ENCODE measurements around the gene RMND5B. TPM values are rescaled to one million over a fixed set of nuclear protein-coding genes. Genes with fewer than 3 reads are reported as not detected.
A peak's percentile ranks its signal among the peaks of the same experiment; 100 is the strongest.

Gene RMND5B
- total and polyA plus RNA-seq, 4 experiments from 2014 or later: 23.4 to 39.0 (median 33.6) TPM

DNA sequence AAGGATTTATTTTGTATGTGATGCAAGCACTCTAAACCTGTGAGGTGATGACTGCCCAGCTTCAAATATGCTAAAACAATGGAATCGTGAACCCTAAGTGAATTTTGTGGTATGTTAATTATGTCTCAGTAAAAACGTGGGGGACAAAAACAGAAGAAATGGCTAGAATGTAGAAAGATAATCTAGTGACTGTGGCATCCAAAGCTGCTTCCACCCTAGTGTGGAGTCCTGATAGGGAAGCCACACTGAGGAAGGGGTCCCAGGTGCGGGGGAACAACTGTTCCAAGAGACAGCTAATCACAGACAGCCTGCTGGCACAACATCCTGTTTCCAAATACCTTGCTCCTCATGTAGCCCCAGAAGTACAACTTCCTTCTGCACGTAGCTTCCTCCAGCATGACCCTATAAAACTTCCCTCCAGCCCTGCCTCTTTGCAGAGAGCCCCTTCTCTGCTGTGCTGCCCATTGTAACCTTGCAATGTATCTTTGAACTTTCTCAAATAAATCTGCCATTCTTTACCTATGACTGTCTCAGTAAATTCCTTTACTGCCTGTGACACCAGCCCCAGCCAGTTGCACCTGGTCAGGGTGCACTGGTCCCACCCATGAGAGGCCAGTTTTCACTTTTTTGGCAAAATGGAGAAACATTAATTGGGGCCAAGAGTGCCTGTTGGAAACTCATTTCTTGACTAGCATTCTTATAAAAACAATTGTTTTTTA lies 51.5 kb downstream of the RMND5B start:
- H3K27me3 Mint-ChIP-seq: peaks cover 3 to 8% of the 10 kb centered on the region in 2 donors
- ChIA-PET POLR2A (ENCODE audit: partially characterized antibody) (no interaction called here), CTCF (ENCODE audit: partially characterized antibody) (interaction anchor here (1.9 kb wide), 1 partner anchor 106 kb away, joined by 5 read pairs; no protein-coding TSS in a partner anchor)
- H3K27ac Mint-ChIP-seq: peak overlapping the region in 2 of 7 donors; percentile 16 to 26
- H3K36me3 Mint-ChIP-seq: no peaks in the 10 kb centered on the region
- H3K4me1 Mint-ChIP-seq: peaks cover 0 to 3% (median under 1%) of the 10 kb centered on the region in 4 donors
- intact Hi-C loops (cut with micrococcal nuclease): no loop called here
- Histone ChIP-seq H3K27me3 (ENCODE audit: insufficient read depth, low read length) (no peaks in the 10 kb centered on the region), H3K36me3 (ENCODE audit: insufficient read depth, low read length) (no peaks in the 10 kb centered on the region), H3K4me3 (ENCODE audit: low read length in 2 of 2) (no peak overlapping the region), H3K9me3 (ENCODE audit: control insufficient read depth in 1 of 2, low read length in 2 of 2) (no peaks in the 10 kb centered on the region), H3K27ac (ENCODE audit: low read depth, low read length) (no peak overlapping the region), H3K4me1 (ENCODE audit: insufficient read depth, low read length) (no peaks in the 10 kb centered on the region)
- DNase-seq: no peak
- H3K4me3 Mint-ChIP-seq: no peak overlapping the region
- peaks cover 0 to 4% (median 0%) of the 10 kb centered on the region in 8 donors for H3K9me3 Mint-ChIP-seq

DNA sequence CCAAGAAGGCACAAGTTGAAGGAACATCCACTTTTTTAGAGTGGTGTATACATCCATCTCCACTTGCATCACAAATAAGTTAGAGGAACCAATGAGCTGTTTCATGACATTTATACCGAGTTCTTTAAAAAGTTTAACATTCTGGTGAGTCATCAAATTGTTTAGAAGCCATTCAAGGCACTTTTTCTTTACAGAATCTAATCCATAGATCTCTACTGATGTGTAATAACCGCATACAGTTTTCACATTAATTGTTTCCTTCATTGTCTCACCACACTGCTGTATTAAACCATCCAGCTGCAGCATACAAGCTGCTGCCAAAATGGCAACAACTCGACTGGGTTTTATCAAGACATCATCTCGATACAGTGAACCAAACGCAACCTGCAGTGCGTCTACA lies 55.6 kb downstream of the RMND5B start:
- no peak overlapping the region for H3K4me3 Mint-ChIP-seq
- Histone ChIP-seq H3K27ac (ENCODE audit: low read depth, low read length) (no peak overlapping the region), H3K4me1 (ENCODE audit: insufficient read depth, low read length) (no peaks in the 10 kb centered on the region), H3K36me3 (ENCODE audit: insufficient read depth, low read length) (no peaks in the 10 kb centered on the region), H3K27me3 (ENCODE audit: insufficient read depth, low read length) (peaks cover 5% of the 10 kb centered on the region), H3K4me3 (ENCODE audit: low read length in 2 of 2) (no peak overlapping the region), H3K9me3 (ENCODE audit: control insufficient read depth in 1 of 2, low read length in 2 of 2) (no peaks in the 10 kb centered on the region)
- H3K9me3 Mint-ChIP-seq: peaks cover 0 to 2% (median 0%) of the 10 kb centered on the region in 8 donors
- DNase-seq: no peak
- H3K36me3 Mint-ChIP-seq: no peaks in the 10 kb centered on the region
- H3K27ac Mint-ChIP-seq: no peak overlapping the region
- H3K4me1 Mint-ChIP-seq: peaks cover 0 to 2% (median under 1%) of the 10 kb centered on the region in 4 donors
- H3K27me3 Mint-ChIP-seq: peaks cover 4 to 10% of the 10 kb centered on the region in 2 donors
- intact Hi-C loops (cut with micrococcal nuclease): no loop called here
- ChIA-PET POLR2A (ENCODE audit: partially characterized antibody) (no interaction called here), CTCF (ENCODE audit: partially characterized antibody) (no interaction called here)

DNA sequence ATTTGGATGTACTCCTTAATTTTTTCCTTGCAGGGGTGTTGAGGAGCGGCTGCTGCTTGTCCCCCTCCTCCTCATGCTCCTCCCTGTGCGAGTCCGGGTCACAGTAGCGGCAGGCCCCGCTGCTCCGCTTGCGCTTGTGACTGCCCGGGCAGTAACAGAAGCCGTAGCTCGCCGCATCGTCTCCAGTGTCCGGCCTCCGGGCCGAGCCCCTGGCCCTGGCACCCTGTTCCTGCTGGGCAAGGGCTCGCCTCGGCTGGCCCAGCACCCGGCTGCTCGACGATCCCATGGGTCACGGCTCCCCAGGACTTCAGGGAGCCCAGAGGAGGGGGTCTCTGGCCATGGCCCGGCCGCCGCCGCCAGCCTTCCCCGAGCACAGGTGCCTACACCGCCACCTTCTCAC lies 56.2 kb downstream of the RMND5B start, which contains the start of gene GMCL2:
Gene GMCL2 (minus strand): TSS at position 358 of the 400 bp plus-strand sequence. CDS start 72 bp downstream, at position 286.
- ChIA-PET CTCF (ENCODE audit: partially characterized antibody) (no interaction called here), POLR2A (ENCODE audit: partially characterized antibody) (no interaction called here)
- no peaks in the 10 kb centered on the region for H3K4me1 ChIP-seq (ENCODE audit: insufficient read depth, low read length)
- H3K27ac ChIP-seq (ENCODE audit: low read depth, low read length): no peak within 1 kb of the TSS
- peaks cover 0 to 2% (median 0%) of the 10 kb centered on the region in 8 donors for H3K9me3 Mint-ChIP-seq
- no peak within 1 kb of the TSS for H3K4me3 ChIP-seq (ENCODE audit: low read length in 2 of 2)
- H3K36me3 ChIP-seq (ENCODE audit: insufficient read depth, low read length): no peaks in the 10 kb centered on the region
- intact Hi-C loops (cut with micrococcal nuclease): no loop called here
- H3K9me3 ChIP-seq (ENCODE audit: control insufficient read depth in 1 of 2, low read length in 2 of 2): no peaks in the 10 kb centered on the region
- no peaks in the 10 kb centered on the region for H3K36me3 Mint-ChIP-seq
- no peak for DNase-seq
- no peak within 1 kb of the TSS for H3K4me3 Mint-ChIP-seq
- peaks cover 0 to 2% (median under 1%) of the 10 kb centered on the region in 4 donors for H3K4me1 Mint-ChIP-seq
- H3K27ac Mint-ChIP-seq: no peak within 1 kb of the TSS
- peaks cover 4 to 10% of the 10 kb centered on the region in 2 donors for H3K27me3 Mint-ChIP-seq
- peaks cover 5% of the 10 kb centered on the region for H3K27me3 ChIP-seq (ENCODE audit: insufficient read depth, low read length)

DNA sequence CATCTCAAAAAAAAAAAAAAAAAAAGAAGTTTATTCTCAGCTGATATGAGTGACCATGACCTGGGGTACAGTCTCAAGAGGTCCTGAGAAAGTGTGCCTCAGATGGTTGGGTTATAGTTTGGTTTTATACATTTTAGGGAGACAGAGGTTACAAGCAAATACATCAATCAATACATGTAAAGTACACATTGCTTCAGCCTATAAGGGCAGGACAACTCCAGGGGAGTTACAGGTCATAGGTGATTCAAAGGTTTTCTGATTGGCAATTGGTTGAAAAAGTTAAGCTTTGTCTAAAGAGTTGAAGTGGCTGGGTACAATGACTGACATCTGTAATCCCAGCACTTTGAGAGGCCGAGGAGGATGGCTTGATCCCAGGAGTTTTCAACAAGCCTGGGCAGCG lies 58.6 kb downstream of the RMND5B start:
- POLR2A ChIA-PET (ENCODE audit: partially characterized antibody): no interaction called here
- H3K27ac ChIP-seq (ENCODE audit: low read depth, low read length): no peak overlapping the region
- DNase-seq: no peak
- Mint-ChIP-seq H3K4me3 (no peak overlapping the region), H3K27ac (no peak overlapping the region), H3K36me3 (no peaks in the 10 kb centered on the region), H3K27me3 (peaks cover 9 to 11% of the 10 kb centered on the region in 2 donors), H3K9me3 (peaks cover 0 to 2% (median 0%) of the 10 kb centered on the region in 8 donors), H3K4me1 (peaks cover 5 to 20% (median 13%) of the 10 kb centered on the region in 4 donors)
- H3K4me1 ChIP-seq (ENCODE audit: insufficient read depth, low read length): peaks cover 5% of the 10 kb centered on the region
- intact Hi-C loops (cut with micrococcal nuclease): no loop called here
- no peak overlapping the region for H3K4me3 ChIP-seq (ENCODE audit: low read length in 2 of 2)
- no peaks in the 10 kb centered on the region for H3K9me3 ChIP-seq (ENCODE audit: control insufficient read depth in 1 of 2, low read length in 2 of 2)
- H3K27me3 ChIP-seq (ENCODE audit: insufficient read depth, low read length): peaks cover 5% of the 10 kb centered on the region
- CTCF ChIA-PET (ENCODE audit: partially characterized antibody): no interaction called here
- H3K36me3 ChIP-seq (ENCODE audit: insufficient read depth, low read length): no peaks in the 10 kb centered on the region

GRCh38 chr5:178191661-178192060 lies 60.8 kb downstream of the RMND5B start:
- Mint-ChIP-seq H3K27ac (no peak overlapping the region), H3K9me3 (peaks cover 0 to 2% (median 0%) of the 10 kb centered on the region in 8 donors), H3K36me3 (no peaks in the 10 kb centered on the region), H3K4me1 (peaks cover 7 to 23% (median 15%) of the 10 kb centered on the region in 4 donors), H3K27me3 (peaks cover 9 to 16% of the 10 kb centered on the region in 2 donors), H3K4me3 (no peak overlapping the region)
- Histone ChIP-seq H3K4me1 (ENCODE audit: insufficient read depth, low read length) (peaks cover 5% of the 10 kb centered on the region), H3K36me3 (ENCODE audit: insufficient read depth, low read length) (no peaks in the 10 kb centered on the region), H3K4me3 (ENCODE audit: low read length in 2 of 2) (no peak overlapping the region), H3K9me3 (ENCODE audit: control insufficient read depth in 1 of 2, low read length in 2 of 2) (no peaks in the 10 kb centered on the region), H3K27ac (ENCODE audit: low read depth, low read length) (no peak overlapping the region), H3K27me3 (ENCODE audit: insufficient read depth, low read length) (peaks cover 5% of the 10 kb centered on the region)
- ChIA-PET POLR2A (ENCODE audit: partially characterized antibody) (no interaction called here), CTCF (ENCODE audit: partially characterized antibody) (no interaction called here)
- DNase-seq: no peak
- intact Hi-C loops (cut with micrococcal nuclease): no loop called here

DNA sequence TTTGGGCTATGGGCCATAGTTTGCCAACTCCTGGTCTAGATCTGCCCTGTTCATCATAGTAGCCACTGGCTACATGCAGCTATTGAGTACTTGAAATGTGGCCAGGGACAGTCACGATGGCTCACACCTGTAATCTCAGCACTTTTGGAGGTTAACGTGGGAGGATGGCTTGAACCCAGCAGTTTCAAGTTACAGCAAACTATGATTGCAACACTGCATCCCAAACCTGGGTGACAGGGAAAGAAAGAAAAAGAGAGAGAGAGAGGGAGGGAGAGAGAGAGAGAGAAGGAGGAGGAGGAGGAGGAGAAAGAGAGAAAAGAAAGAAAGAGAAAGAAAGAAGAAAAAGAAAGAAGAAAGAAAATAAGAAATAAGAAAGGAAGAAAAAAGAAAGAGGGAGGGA lies 61.4 kb downstream of the RMND5B start:
- no peak overlapping the region for H3K27ac Mint-ChIP-seq
- CTCF ChIA-PET (ENCODE audit: partially characterized antibody): no interaction called here
- Histone ChIP-seq H3K4me1 (ENCODE audit: insufficient read depth, low read length) (peaks cover 5% of the 10 kb centered on the region), H3K27ac (ENCODE audit: low read depth, low read length) (no peak overlapping the region), H3K27me3 (ENCODE audit: insufficient read depth, low read length) (peaks cover 5% of the 10 kb centered on the region), H3K4me3 (ENCODE audit: low read length in 2 of 2) (no peak overlapping the region), H3K36me3 (ENCODE audit: insufficient read depth, low read length) (no peaks in the 10 kb centered on the region), H3K9me3 (ENCODE audit: control insufficient read depth in 1 of 2, low read length in 2 of 2) (no peaks in the 10 kb centered on the region)
- no peak for DNase-seq
- H3K27me3 Mint-ChIP-seq: peaks cover 9 to 16% of the 10 kb centered on the region in 2 donors
- H3K4me3 Mint-ChIP-seq: no peak overlapping the region
- H3K4me1 Mint-ChIP-seq: peaks cover 7 to 23% (median 15%) of the 10 kb centered on the region in 4 donors
- H3K9me3 Mint-ChIP-seq: no peaks in the 10 kb centered on the region
- intact Hi-C loops (cut with micrococcal nuclease): no loop called here
- H3K36me3 Mint-ChIP-seq: no peaks in the 10 kb centered on the region
- POLR2A ChIA-PET (ENCODE audit: partially characterized antibody): no interaction called here

DNA sequence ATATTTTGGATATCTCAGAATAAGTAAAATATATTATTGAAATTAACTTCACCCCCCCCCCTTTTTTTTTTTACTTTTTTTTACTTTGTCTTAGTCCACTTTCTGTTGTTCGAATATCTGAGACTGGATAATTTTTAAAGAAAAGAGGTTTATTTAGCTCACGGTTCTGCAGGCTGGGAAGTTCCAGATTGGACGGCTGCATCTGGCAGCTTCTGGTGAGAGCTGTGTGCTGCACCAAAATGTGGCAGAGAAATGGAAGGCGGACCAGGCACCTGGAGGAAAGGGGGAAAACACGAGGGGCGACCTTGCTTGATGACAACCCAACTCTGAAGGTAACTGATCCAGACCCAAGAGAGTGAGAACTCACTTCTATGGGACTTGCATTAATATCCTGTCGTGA lies 62.0 kb downstream of the RMND5B start:
- H3K4me3 ChIP-seq (ENCODE audit: low read length in 2 of 2): no peak overlapping the region
- H3K27me3 ChIP-seq (ENCODE audit: insufficient read depth, low read length): peaks cover 5% of the 10 kb centered on the region
- intact Hi-C loops (cut with micrococcal nuclease): no loop called here
- H3K9me3 Mint-ChIP-seq: no peaks in the 10 kb centered on the region
- no peak overlapping the region for H3K27ac ChIP-seq (ENCODE audit: low read depth, low read length)
- ChIA-PET POLR2A (ENCODE audit: partially characterized antibody) (interaction anchor here (0.9 kb wide), 1 partner anchor 14 kb away, joined by 3 read pairs; no protein-coding TSS in a partner anchor), CTCF (ENCODE audit: partially characterized antibody) (no interaction called here)
- H3K4me1 Mint-ChIP-seq: peaks cover 7 to 23% (median 15%) of the 10 kb centered on the region in 4 donors
- H3K9me3 ChIP-seq (ENCODE audit: control insufficient read depth in 1 of 2, low read length in 2 of 2): no peaks in the 10 kb centered on the region
- H3K36me3 Mint-ChIP-seq: no peaks in the 10 kb centered on the region
- no peak overlapping the region for H3K27ac Mint-ChIP-seq
- no peaks in the 10 kb centered on the region for H3K36me3 ChIP-seq (ENCODE audit: insufficient read depth, low read length)
- peaks cover 5% of the 10 kb centered on the region for H3K4me1 ChIP-seq (ENCODE audit: insufficient read depth, low read length)
- no peak for DNase-seq
- peak overlapping the region in 1 of 8 donors; percentile 14 for H3K4me3 Mint-ChIP-seq
- H3K27me3 Mint-ChIP-seq: peaks cover 9 to 16% of the 10 kb centered on the region in 2 donors
